Type B pancreatic cell (in vitro differentiated cells): ENCODE results near the gene TMEM108. TPM values are rescaled to one million over a fixed set of nuclear protein-coding genes. Genes with fewer than 3 reads are reported as not detected.
"Not testable (repeated sequence)": the region's sequence is repeated elsewhere in the genome, so short reads cannot be mapped to it uniquely, and the experiment has no call there.

ENCODE experiments used
- DNase-seq: peaks from one replicate; pipeline ENCODE4 v3.0.0; 2021; ENCODE audit warnings: mixed read lengths; ENCODE audit not compliant: unreplicated experiment; ENCODE audit errors: extremely low spot score
- H3K27ac Mint-ChIP-seq: 2 replicates; pipeline ENCODE4 v1.8.0; 2021; ENCODE audit warnings: mild to moderate bottlenecking, mixed read lengths
- H3K27me3 Mint-ChIP-seq: 2 replicates; pipeline ENCODE4 v1.8.0; 2021; ENCODE audit warnings: mixed read lengths
- H3K36me3 Mint-ChIP-seq: 2 replicates; pipeline ENCODE4 v1.8.0; 2021; ENCODE audit warnings: mixed read lengths
- H3K4me1 Mint-ChIP-seq: one replicate; pipeline ENCODE4 v1.8.0; 2021; ENCODE audit warnings: mixed read lengths; ENCODE audit not compliant: unreplicated experiment
- H3K4me3 Mint-ChIP-seq: 2 replicates; pipeline ENCODE4 v1.8.0; 2021; ENCODE audit warnings: mild to moderate bottlenecking, mixed read lengths
- H3K9me3 Mint-ChIP-seq: 2 replicates; pipeline ENCODE4 v1.8.0; 2021; ENCODE audit warnings: mixed read lengths
- long read RNA-seq: library from polyadenylated mRNA; unstranded; transcript quantifications from one replicate; pipeline ENCODE4 v2.0.0, GENCODE V29; 2020
- total RNA-seq: library from RNA; stranded (reverse); gene quantifications from 2 replicates; pipeline ENCODE4 v1.2.1, GENCODE V29; 2021; ENCODE audit warnings: low replicate concordance
- TF ChIP-seq, protein P1 (sequence below): fragments of 200-600 bp; sonication (generic); conservative IDR thresholded peaks from 2 replicates; pipeline ENCODE4 v1.5.0; 2021; ENCODE audit warnings: antibody characterized with exemption, mild to moderate bottlenecking

Gene TMEM108
- 4.8 and 7.4 TPM in 2 replicates for total RNA-seq
- long read RNA-seq, result 0 reads

DNA sequence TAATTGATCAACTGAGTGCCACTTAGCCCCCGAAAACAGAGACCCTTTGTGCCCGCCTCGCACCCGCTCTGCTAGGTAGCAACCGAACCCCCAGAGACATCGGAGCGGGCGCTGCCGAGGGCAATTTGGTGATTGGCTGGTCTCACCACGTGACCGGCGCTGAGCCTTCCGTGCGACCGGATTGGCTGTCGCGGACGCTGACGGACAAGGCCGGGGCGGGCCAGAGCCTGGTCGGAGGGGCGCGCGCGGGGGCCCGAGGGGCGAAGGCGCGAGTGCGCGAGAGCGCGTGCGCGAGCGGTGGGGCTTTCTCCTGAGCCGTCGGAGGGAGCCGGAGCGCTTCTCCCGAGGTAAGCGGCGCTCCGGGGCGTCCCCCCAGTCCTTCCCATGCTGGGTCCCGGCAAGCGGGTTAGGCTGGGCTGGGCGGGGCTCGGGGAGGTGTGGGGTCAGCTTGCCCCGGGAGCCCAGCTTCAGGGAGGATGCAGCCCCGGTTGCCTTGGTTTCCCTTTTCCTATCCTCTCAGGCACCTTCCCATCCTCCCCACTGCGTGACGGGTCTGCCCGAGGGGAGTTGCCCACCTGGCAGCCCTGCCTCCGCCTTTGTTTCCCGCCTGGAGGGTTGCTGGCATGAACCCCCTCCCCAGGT, at the start of gene TMEM108:
TMEM108 (plus strand) TSS at position 303 of the 642 bp plus-strand sequence.
- H3K4me3 Mint-ChIP-seq, result peak within 1 kb of the TSS; percentile 88
- DNase-seq, result peak; percentile 91
- H3K27me3 Mint-ChIP-seq, result peaks cover 61% of the 10 kb centered on the region
- H3K9me3 Mint-ChIP-seq, result no peaks in the 10 kb centered on the region
- no peaks in the 10 kb centered on the region for H3K36me3 Mint-ChIP-seq
- peaks cover 16% of the 10 kb centered on the region for H3K4me1 Mint-ChIP-seq
- TF ChIP-seq, protein P1, sequence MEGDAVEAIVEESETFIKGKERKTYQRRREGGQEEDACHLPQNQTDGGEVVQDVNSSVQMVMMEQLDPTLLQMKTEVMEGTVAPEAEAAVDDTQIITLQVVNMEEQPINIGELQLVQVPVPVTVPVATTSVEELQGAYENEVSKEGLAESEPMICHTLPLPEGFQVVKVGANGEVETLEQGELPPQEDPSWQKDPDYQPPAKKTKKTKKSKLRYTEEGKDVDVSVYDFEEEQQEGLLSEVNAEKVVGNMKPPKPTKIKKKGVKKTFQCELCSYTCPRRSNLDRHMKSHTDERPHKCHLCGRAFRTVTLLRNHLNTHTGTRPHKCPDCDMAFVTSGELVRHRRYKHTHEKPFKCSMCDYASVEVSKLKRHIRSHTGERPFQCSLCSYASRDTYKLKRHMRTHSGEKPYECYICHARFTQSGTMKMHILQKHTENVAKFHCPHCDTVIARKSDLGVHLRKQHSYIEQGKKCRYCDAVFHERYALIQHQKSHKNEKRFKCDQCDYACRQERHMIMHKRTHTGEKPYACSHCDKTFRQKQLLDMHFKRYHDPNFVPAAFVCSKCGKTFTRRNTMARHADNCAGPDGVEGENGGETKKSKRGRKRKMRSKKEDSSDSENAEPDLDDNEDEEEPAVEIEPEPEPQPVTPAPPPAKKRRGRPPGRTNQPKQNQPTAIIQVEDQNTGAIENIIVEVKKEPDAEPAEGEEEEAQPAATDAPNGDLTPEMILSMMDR, result no peak
- peak within 1 kb of the TSS; percentile 31 for H3K27ac Mint-ChIP-seq

DNA sequence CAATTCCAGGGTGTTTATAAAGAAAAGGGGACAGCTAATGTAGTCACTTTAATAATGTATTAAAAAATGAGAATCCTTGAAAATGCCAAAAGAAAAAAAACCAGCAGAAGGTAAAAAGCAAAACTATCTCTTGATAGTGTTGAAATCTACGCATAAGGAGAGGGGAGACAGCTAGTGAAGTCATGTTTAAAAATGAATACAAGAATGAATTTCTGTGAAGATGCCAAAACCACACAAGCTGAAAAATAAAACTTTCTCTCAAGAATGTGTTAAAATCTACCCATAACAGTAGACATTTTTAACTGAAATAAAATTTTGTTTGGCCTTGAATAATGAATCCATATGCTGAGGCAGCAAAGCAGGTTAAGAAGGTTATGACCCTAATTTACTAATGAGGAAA, 42.2 kb upstream of the TMEM108 start:
- no peaks in the 10 kb centered on the region for H3K36me3 Mint-ChIP-seq
- DNase-seq, result no peak
- H3K4me3 Mint-ChIP-seq, result no peak overlapping the region
- peaks cover 4% of the 10 kb centered on the region for H3K9me3 Mint-ChIP-seq
- TF ChIP-seq, protein P1, result no peak
- H3K27ac Mint-ChIP-seq, result no peak overlapping the region
- H3K4me1 Mint-ChIP-seq, result no peaks in the 10 kb centered on the region
- H3K27me3 Mint-ChIP-seq, result no peaks in the 10 kb centered on the region

DNA sequence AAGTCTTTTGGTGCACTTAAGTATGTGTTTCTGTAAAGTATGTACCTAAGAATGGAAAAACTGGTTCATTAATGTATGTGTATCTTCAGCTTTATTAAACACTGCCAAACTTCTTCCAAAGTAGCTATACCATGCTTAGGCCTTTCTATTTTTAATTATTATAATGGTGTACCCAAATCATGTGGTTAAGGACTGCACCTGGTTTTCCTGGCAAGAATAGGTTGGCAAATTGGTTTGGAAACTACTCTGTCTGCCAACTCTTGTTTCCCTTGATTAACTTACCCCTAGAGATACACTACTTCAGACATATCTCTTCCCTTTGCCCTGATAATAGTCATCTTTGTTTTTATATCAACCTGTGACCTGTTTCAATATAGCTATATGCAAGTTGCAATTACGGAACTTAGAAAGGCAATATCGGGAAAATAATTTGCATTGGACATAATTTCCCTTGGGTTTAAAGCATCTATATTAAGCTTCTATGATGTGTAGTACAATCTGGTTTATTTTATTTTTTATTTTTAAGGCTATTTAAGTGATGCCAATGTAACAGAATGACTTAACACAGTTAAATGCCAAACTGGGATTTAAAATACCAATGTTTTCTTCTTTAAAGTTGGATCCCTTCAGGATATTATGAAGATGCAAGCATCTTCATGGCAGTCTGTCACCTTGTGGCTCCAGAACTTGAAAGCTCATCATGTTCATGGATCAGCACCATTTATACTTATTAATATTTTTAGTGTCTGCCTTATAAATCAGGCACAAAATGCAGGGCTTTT, 40.6 kb upstream of the TMEM108 start:
- peaks cover 4% of the 10 kb centered on the region for H3K9me3 Mint-ChIP-seq
- H3K4me3 Mint-ChIP-seq, result no peak overlapping the region
- H3K27me3 Mint-ChIP-seq, result no peaks in the 10 kb centered on the region

DNA sequence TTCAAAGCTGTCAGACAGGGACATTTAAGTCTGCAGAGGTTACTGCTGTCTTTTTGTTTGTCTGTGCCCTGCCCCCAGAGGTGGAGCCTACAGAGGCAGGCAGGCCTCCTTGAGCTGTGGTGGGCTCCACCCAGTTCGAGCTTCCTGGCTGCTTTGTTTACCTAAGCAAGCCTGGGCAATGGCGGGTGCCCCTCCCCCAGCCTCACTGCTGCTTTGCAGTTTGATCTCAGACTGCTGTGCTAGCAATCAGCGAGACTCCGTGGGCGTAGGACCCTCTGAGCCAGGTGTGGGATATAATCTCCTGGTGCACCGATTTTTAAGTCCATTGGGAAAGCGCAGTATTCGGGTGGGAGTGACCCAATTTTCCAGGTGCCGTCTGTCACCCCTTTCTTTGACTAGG, 33.2 kb upstream of the TMEM108 start:
- H3K36me3 Mint-ChIP-seq, H3K4me3 Mint-ChIP-seq, DNase-seq, H3K27ac Mint-ChIP-seq, H3K4me1 Mint-ChIP-seq, H3K27me3 Mint-ChIP-seq: not testable (repeated sequence)
- peaks cover 11% of the 10 kb centered on the region for H3K9me3 Mint-ChIP-seq

More for the DNA sequence above, 40.6 kb upstream of the TMEM108 start:
- TF ChIP-seq, protein P1, result no peak
- no peak for DNase-seq
- H3K27ac Mint-ChIP-seq, result no peak overlapping the region
- H3K36me3 Mint-ChIP-seq, result no peaks in the 10 kb centered on the region
- no peaks in the 10 kb centered on the region for H3K4me1 Mint-ChIP-seq

DNA sequence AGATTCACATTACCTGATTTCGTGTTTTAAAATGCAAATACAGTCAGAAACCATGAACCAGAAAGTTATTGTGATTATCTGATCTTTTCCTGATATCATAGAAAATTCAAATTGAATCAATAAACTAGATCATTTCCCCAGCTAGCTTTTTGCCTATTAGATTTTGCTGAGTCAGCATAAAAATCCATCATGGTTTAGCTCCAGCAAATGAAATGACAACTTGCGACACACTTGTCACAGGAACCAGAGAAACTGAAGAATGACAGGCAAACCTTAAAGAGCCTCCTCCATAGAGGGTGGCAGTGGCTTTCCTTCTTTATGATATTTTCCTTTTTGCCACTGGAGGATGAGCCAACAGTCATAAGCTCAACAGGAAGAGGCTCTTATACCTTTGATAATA, 30.6 kb upstream of the TMEM108 start:
- no peak for DNase-seq
- TF ChIP-seq, protein P1, result no peak
- H3K9me3 Mint-ChIP-seq, result peaks cover 17% of the 10 kb centered on the region
- H3K27ac Mint-ChIP-seq, result no peak overlapping the region
- no peaks in the 10 kb centered on the region for H3K36me3 Mint-ChIP-seq
- H3K27me3 Mint-ChIP-seq, result no peaks in the 10 kb centered on the region
- no peak overlapping the region for H3K4me3 Mint-ChIP-seq
- H3K4me1 Mint-ChIP-seq, result no peaks in the 10 kb centered on the region

DNA sequence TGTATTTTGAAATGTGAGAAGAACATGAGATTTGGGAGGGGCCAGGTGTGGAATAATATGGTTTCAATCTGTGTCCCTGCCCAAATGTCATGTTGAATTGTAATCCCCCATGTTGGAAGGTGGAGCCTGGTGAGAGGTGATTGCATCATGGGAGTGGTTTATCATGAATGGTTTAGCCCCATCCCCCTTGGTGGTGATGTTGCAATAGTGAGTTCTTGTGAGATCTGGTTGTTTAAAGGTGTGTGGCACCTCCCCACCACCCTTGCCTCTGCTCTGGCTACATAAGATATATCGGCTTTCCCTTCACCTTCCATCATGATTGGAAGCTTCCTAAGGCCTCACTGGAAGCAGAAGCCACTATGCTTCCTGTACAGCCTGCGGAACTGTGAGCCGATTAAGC, 23.9 kb upstream of the TMEM108 start:
- Mint-ChIP-seq H3K27ac (no peak overlapping the region), H3K4me3 (no peak overlapping the region), H3K4me1 (peaks cover 4% of the 10 kb centered on the region), H3K36me3 (no peaks in the 10 kb centered on the region), H3K9me3 (peaks cover 12% of the 10 kb centered on the region), H3K27me3 (no peaks in the 10 kb centered on the region)
- DNase-seq, result no peak
- TF ChIP-seq, protein P1, result no peak

DNA sequence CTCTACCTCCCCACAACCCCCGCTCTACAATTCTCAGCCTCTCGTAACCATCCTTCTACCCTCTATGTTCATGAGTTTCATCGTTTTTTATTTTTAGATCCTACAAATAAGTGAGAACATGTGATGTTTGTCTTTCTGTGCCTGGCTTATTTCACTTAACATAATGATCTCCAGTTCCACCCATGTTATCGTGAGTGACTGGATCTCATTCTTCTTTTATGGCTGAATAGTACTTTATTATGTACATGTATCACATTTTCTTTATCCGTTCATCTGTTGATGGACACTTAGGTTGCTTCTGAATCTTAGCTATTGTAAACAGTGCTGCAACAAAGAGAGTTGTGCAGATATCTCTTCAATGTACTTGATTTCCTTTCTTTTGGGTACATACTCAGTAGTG, 22.6 kb upstream of the TMEM108 start:
- DNase-seq, H3K27me3 Mint-ChIP-seq, H3K27ac Mint-ChIP-seq, H3K4me1 Mint-ChIP-seq, H3K36me3 Mint-ChIP-seq, H3K9me3 Mint-ChIP-seq, H3K4me3 Mint-ChIP-seq: not testable (repeated sequence)
